IPS-18c (cell line): Measurements from ENCODE around the gene SEPHS1.
"Not testable (repeated sequence)": the region's sequence is repeated elsewhere in the genome, so short reads cannot be mapped to it uniquely, and the experiment has no call there.

Experiments used
- H3K4me3 ChIP-seq: 2 replicates; pipeline ENCODE4 v1.7.0; 2013; ENCODE audit warnings: low read depth, mild to moderate bottlenecking, low read length, moderate library complexity; ENCODE audit not compliant: insufficient read depth
- H3K9me3 ChIP-seq: one replicate; pipeline ENCODE4 v1.6.1; 2013; ENCODE audit warnings: mild to moderate bottlenecking, low read length, moderate library complexity; ENCODE audit not compliant: control insufficient read depth, insufficient read depth

Gene SEPHS1

DNA sequence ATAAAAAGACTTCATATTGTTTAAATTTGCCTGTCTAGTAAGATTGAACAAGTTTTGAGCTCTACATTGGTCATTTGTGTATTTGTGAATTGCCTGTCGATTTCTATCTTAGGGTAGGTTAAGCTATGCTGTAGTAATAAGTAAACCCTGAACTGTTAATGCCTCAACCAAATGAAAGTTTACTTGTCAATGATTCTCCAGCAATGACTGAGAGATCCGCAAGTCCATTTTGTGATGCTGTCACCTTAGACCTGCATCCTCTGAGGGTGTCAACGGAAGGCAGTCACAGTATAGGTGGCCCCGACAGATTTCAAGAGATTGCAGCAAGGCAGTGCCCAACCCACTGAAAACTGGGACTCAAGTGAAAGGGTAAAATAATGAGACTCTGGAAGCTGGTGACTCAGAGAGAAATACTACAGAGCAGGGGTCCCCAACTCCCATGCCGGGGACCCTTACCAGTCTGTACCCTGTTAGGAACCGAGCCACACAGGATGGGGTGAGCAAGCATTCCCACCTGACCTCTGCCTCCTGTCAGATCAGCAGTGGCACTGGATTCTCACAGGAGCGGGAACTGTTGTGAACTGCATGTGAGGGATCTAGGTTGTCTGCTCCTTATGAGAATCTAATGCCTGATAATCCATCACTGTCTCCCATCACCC lies 37.4 kb downstream of the SEPHS1 start:
- H3K4me3 ChIP-seq, result no peak overlapping the region
- no peaks in the 10 kb centered on the region for H3K9me3 ChIP-seq

DNA sequence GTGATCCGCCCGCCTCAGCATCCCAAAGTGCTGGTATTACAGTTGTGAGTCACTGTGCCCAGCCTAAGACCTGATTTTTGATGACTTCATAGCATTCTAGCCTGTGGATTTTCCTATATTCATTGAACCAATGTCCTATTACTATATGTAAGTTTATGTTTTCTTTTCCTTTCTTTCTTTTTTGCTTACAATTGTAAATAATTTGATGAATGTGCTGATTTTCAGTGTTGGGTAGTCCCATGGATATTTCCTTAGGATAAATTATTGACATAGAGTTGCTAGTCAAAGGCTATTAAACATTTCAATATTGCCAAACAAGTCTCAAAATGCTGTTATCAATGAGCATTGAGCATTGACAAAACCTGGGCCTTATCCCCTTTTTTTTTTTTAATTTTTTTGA lies 38.3 kb downstream of the SEPHS1 start:
- Histone ChIP-seq H3K4me3 (no peak overlapping the region), H3K9me3 (no peaks in the 10 kb centered on the region)

DNA sequence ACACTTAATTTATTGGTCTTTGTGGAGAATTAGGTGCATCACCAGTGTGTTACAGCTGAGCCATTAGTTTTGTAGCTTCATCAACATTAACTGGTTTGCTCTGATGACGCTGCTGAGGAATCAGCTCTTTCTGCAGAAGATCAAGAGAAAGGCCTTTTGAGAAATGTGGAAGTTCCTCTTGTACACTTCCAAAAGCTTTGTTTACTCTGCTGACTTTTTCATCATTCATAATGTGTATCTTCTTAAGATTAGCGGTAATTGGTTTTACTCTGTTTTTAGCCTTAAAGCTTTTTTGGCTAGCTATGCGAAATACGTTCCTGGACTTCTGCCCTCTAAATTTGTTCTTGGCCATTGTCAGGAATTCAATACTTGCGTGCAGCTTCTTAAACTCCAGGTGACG lies 40.0 kb downstream of the SEPHS1 start:
- Histone ChIP-seq H3K9me3 (no peaks in the 10 kb centered on the region), H3K4me3 (no peak overlapping the region)

DNA sequence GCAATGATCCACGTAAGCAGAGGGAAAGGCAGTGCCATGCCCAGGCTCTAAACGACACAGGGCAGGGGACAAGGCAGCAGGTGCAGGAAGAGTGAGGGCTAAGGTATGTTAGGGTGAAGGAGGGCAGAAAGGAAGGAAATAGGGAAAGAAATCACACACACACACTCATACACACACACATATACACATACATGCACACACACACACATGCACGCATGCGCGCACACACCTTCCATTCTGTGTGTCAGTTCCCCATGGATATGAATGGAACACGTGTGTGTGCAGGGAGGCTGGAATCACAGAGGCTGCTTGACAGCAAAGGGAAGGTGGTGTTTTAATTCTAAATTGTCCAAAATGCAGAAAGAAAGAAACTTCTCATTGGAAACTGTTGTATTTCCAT lies 42.0 kb downstream of the SEPHS1 start:
- no peak overlapping the region for H3K4me3 ChIP-seq
- no peaks in the 10 kb centered on the region for H3K9me3 ChIP-seq

DNA sequence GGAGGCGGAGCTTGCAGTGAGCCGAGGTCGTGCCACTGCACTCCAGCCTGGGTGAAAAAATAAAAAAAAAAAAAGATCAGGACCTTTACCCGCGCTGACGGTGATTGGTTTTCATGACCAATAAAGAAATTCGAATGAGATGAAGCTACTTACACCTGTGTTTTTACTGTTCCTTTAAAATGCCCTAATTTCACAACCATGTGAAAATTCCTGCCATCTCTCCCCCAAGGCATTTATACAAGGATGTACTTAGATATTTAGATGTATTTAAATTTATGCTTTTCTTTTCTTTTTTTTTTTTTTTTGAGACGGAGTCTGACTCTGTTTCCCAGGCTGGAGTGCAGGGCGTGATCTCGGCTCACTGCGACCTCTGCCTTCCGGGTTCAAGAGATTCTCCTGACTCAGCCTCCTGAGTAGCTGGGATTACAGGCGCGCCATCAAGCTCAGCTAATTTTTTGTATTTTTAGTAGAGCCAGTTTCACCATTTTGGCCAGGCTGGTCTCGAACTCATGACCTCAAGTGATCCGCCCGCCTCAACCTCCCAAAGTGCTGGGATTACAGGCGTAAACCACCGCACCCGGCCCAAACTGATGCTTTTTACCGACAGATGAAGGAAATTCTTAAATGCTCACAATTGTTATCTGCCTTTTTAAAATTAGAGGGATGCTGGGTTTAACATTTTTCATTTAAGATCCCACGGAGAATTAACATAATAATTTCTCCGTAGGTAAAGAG lies 45.1 kb downstream of the SEPHS1 start:
- Histone ChIP-seq H3K9me3 (no peaks in the 10 kb centered on the region), H3K4me3 (no peak overlapping the region)

DNA sequence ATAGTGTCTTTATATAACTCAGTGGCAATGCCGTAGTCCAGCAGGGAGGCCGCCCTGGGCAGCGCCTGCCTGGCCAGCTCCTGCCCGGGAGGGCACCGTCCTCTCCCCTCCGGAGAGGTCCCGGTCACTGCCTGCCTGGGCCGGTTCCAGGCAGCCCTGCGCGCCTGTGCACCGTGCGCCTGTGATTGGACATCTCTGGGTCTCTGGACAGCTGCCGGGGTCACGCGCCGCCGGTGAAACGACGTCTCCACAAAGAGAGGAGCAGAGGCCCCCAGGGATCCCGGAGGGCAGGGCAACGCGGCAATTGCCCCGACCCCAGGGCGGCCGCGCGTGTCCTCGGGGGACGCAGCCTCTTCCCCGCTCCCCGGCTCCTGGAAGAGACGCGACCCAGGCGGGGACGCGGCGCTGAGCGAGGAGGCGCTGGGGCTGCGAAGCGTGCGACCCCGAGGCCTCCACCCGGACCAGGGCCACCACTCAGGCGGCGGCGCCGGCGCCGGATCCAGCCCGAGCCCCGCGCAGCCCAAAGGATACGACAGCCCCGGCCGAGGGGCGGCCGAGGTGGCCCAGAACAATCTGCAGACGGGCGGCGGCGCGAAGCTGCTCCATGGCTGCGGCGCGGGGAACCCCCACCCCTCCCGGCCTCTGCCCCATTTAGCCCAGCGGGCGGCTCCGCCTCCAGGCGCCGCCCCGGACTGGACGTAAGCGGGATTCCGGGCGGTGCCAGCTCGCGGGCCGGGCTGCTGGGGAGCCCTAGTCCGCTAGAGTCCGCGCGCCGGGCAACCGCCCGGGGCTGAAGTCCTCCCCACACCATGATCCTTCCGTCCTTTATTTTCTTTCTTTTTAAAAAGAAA lies 48.4 kb downstream of the SEPHS1 start, which contains the start of gene PHYH:
PHYH (minus strand) TSS at position 628 of the 851 bp plus-strand sequence; CDS start at position 606, 22 bp downstream.
- no peaks in the 10 kb centered on the region for H3K9me3 ChIP-seq

DNA sequence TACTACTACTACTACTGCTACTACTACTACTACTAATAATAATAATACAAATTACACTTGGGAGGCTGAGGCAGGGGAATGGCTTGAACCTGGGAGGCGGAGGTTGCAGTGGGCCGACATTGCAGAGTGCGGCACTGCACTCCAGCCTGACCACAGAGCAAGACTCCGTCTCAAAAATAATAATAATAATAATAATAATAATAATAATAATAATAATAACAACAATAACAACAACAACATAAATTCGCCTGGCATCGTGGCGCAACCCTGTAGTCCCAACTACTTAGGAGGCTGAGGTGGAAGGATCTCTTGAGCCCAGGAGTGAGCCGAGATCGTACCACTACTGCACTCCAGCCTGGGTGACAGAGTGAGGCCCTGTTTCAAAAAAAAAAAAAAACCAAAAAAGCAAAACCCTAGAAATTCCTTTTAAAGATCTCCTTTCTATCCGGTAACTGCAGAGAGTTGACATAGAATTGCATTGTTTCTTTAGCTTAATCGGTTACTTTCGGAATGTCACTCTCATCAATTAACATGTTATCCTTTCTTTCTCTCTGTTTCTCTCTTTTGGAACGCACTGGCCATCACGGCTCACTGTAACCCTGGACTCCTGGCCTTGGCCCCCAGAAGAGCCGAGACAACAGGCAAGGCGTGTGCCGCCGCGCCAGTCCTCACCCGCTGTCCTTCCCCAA lies 49.2 kb downstream of the SEPHS1 start:
- Histone ChIP-seq H3K9me3 (no peaks in the 10 kb centered on the region), H3K4me3 (peak overlapping the region; percentile 64)

More for the DNA sequence above, 48.4 kb downstream of the SEPHS1 start, which contains the start of gene PHYH:
- H3K4me3 ChIP-seq, result peak within 1 kb of the TSS; percentile 64

DNA sequence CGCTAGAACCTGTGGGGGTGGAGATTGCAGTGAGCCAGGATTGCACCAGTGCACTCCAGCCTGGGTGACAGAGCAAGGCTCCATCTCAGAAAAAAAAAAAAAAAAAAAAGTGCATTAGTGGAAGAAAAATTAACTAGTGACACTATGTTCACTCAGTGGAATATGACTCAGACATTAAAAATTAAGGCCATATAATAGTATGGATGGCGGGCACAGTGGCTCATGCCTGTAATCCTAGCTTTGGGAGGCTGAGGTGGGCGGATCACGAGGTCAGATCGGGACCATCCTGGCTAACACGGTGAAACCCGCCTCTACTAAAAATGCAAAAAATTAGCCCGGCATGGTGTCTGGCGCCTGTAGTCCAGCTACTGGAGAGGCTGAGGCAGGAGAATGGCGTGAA lies 51.6 kb downstream of the SEPHS1 start:
- Histone ChIP-seq H3K4me3 (no peak overlapping the region), H3K9me3 (no peaks in the 10 kb centered on the region)

DNA sequence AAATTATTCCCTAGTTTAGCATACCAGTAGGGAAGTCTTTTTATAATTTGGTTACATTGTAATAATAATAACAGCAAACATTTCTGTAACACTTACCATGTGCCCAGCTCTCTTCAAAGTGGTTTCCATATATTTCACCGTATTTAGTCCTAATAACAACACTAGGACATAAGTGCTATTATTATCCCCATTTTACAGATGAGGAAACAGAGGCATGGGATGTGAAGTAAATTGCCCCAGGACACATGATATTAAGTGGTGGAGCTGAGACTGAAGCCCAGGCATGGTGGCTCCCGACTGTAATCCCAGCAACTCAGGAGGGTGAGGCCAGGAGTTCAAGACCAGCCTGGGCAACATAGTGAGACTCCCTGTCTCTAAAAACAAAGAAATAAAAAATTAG lies 53.3 kb downstream of the SEPHS1 start:
- H3K4me3 ChIP-seq, result no peak overlapping the region
- H3K9me3 ChIP-seq, result no peaks in the 10 kb centered on the region

DNA sequence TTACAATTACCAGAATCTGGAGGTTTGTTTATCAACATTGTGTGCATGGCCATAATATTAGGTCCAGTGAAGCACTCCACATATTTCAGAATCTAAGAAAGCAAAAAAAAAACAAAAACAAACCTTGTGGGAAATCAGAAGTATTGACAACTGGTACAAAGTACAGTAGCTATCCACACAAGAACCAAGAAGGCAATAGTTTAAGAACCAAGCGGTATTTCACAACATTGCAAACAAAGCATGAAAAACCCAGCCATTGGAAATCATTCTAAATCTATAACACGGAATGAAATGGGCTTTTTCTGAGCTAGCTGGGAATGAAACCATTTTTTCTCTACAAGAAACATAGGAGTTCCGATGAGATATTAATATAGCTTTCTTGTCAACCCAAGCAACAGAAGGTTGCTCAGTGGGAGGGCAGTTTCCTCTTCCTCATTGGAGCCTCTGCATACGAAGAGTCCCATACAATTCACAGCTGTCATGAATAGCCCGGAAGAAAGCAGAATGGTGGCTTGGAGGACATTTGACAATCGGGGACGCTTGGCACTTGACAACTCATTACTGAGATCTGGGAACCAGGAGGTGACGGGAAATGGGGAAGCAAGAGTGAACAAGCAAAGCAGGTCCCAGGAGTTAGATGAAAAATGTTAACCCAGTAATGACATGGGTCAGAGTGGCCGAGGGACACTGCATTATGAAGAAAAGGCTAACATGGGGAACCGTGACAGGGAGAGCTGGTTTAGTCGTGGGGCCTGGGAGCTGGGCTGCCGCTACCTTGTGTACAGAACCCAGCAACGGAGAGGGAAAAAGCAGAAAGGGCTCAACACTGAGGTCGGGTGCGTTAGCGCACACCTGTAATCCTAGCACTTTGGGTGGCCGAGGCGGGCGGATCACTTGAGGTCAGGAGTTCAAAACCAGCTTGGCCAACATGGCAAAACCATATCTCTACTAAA lies 56.0 kb downstream of the SEPHS1 start:
- H3K9me3 ChIP-seq, result no peaks in the 10 kb centered on the region
- H3K4me3 ChIP-seq, result no peak overlapping the region

DNA sequence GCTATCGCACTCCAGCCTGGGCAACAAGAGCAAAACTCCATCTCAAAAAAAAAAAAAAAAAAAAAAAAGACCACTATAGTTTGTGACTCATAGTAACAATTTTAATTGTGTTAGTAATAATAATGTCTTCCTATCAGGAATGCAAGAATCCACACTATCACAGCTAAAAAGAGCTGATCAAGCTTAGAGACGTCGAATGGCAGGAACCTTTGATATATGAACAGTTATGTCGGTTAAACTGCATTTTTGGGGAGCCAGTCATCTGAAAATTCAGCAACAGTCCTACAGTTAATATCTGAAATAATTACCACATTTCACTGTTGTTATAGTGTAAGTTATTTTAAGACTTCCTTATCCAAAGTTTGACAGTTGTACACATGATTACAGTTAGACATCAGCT lies 57.0 kb downstream of the SEPHS1 start:
- Histone ChIP-seq H3K9me3 (no peaks in the 10 kb centered on the region), H3K4me3 (no peak overlapping the region)

DNA sequence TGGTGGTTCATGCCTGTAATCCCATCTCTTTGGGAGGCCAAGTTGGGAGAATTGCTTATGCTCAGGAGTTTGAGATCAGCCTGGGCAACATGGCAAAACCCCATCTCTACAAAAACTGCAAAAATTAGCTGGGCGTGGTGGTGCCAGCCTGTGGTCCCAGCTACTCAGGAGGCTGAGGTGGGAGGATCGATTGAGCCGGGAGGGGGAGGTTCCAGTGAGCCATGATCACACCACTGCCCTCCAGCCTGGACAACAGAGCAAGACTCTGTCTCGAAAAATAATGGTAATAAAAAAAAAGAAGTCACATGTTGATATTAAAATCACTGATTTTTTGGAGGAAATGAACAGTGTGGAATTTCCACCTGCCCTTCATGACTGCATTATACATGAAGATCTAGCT lies 64.0 kb downstream of the SEPHS1 start:
- H3K9me3 ChIP-seq, result no peaks in the 10 kb centered on the region
- no peak overlapping the region for H3K4me3 ChIP-seq

DNA sequence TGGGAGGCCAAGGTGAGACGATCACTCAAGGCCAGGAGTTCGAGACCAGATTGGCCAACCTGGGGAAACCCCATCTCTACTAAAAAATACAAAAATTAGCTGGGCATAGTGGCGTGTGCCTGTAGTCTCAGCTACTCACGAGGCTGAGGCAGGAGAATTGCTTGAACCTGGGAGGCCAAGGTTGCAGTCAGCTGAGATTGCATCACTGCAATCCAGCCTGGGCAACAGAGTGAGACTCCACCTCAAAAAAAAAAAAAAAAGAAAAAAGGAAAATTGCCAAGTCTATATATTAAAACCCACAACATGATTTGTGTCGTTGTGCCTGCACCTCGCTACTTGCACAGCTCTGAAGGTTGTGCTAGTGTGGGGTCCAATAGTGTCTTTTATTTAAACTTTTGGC lies 65.7 kb downstream of the SEPHS1 start:
- H3K4me3 ChIP-seq, H3K9me3 ChIP-seq: not testable (repeated sequence)

DNA sequence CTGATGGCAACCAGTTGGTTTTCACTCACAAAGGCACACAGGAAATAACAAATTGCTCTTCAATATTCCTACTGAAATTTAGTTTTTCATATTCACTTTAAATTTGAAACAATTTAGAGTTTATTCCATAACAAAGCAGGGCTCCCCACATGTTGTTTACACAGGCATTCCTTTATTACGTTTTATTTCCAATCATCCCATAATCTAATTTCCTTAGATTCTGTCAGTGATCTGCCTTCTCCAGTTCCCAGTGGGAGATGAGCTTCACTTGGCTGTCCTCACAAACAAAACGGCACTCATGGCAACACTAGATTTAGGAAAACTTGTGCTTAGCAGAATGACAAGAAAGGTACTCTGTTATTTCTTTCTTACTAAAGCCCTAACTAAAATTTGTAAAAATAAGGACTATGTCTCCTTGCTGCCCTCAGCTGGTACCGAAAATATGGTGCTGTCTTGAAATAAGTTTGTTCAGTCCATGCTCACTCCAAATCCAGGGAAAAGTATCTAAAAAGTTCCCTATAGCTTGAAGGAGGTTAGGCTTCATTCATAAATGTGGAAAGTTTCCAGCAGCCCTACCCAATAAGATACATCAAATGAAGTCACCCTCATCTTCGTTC lies 71.2 kb downstream of the SEPHS1 start:
- Histone ChIP-seq H3K9me3 (no peaks in the 10 kb centered on the region), H3K4me3 (no peak overlapping the region)

DNA sequence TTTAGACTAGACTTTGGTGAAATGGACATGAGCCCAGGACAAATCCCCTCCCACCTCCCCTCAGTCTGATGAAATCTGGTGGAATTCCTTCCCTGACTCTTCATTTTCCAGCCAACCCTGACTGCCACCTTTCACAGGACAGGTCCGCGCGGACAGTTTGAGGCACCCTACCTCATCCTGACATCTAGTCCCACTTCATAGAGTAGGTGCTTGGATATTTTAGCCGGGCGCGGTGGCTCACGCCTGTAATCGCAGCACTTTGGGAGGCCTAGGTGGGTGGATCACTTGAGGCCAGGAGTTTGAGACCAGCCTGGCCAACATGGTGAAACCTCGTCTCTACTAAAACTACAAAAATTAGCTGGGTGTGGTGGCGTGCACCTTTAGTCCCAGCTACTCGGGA lies 71.9 kb downstream of the SEPHS1 start:
- H3K9me3 ChIP-seq, H3K4me3 ChIP-seq: not testable (repeated sequence)

DNA sequence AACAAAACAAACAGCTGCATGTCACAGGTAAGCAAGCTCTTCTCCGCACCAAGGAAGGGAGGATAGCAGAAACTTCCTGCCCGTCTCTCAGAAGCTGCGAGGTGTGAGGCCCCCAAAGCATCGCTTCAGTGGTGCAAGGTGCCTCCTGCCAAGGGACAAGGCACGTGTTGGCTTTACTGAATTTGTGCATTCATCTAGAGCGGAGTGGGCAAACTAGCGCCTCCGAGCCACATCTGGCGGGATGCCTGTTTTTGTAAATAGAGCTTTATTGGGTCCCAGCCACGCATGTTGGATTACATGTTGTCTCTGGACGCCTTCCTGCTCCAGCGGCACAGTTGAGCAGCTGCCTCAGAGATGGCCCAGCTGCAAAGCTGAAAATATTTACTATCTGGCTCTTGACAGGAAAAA lies 75.9 kb downstream of the SEPHS1 start:
- H3K4me3 ChIP-seq, result no peak overlapping the region
- no peaks in the 10 kb centered on the region for H3K9me3 ChIP-seq
